ENCODE data around the gene LRRC4C. TPM values are rescaled to one million over a fixed set of nuclear protein-coding genes. Genes with fewer than 3 reads are reported as not detected.
"Not testable (repeated sequence)": the region's sequence is repeated elsewhere in the genome, so short reads cannot be mapped to it uniquely, and the experiment has no call there.

The LRRC4C gene
- total RNA-seq, 6 donors from 2014 or later, result 0.37 to 1.2 (median 1.0) TPM; not detected in 2

- WGBS, 2 donors, result 84 to 89% methylated on average over 3 of the region's 3 CpGs
- no peak for ATAC-seq (ENCODE audit: low FRiP score in 2 of 2)
- no peak for DNase-seq
- Histone ChIP-seq H3K27me3 (no peaks in the 10 kb centered on the region), H3K27ac (no peak overlapping the region), H3K4me1 (no peaks in the 10 kb centered on the region), H3K36me3 (no peaks in the 10 kb centered on the region), H3K9me3 (no peaks in the 10 kb centered on the region), H3K4me3 (no peak overlapping the region)
- TF ChIP-seq EP300 (IDR thresholded peaks at IDR 0.05) (no peak), CTCF (IDR thresholded peaks at IDR 0.05) (no peak), POLR2AphosphoS5 (IDR thresholded peaks at IDR 0.05) (no peak), POLR2A (IDR thresholded peaks at IDR 0.05) (no peak)
Observed at GRCh38 chr11:40537734-40538133, 921.7 kb downstream of the LRRC4C start.

- not testable (repeated sequence) for H3K27ac ChIP-seq; H3K36me3 ChIP-seq; H3K4me3 ChIP-seq; H3K9me3 ChIP-seq; H3K4me1 ChIP-seq; ATAC-seq (ENCODE audit: low FRiP score in 2 of 2); H3K27me3 ChIP-seq; DNase-seq
- 87 to 90% methylated on average over 6 of the region's 6 CpGs for WGBS, 2 donors
Observed at GRCh38 chr11:40522080-40522479, 937.4 kb downstream of the LRRC4C start.

- no peak for TF ChIP-seq POLR2AphosphoS5 (IDR thresholded peaks at IDR 0.05)
- H3K9me3 ChIP-seq, result peaks cover 0 to 4% (median 0%) of the 10 kb centered on the region in 4 donors
- H3K36me3 ChIP-seq, result no peaks in the 10 kb centered on the region
- no peak overlapping the region for H3K4me3 ChIP-seq
- H3K27me3 ChIP-seq, result no peaks in the 10 kb centered on the region
- H3K4me1 ChIP-seq, result no peaks in the 10 kb centered on the region
- no peak for DNase-seq
- WGBS, 2 donors, result 85 to 93% methylated on average over 3 of the region's 3 CpGs
- ATAC-seq (ENCODE audit: low FRiP score in 2 of 2), result no peak
- H3K27ac ChIP-seq, result no peak overlapping the region
Observed at GRCh38 chr11:40517122-40517521, 942.3 kb downstream of the LRRC4C start.

- no peak overlapping the region for H3K27ac ChIP-seq
- WGBS, 2 donors, result 64 to 70% methylated on average over 1 of the region's 1 CpG
Observed at GRCh38 chr11:40514124-40514523, 945.3 kb downstream of the LRRC4C start.

GRCh38 chr11:40513281-40513680 is 946.2 kb downstream of the LRRC4C start:
- DNase-seq (no peak), ATAC-seq (ENCODE audit: low FRiP score in 2 of 2) (no peak)
- Histone ChIP-seq H3K4me1 (no peaks in the 10 kb centered on the region), H3K27ac (no peak overlapping the region), H3K27me3 (no peaks in the 10 kb centered on the region), H3K4me3 (no peak overlapping the region), H3K9me3 (peaks cover 0 to 4% (median 0%) of the 10 kb centered on the region in 4 donors), H3K36me3 (no peaks in the 10 kb centered on the region)
- TF ChIP-seq POLR2AphosphoS5 (IDR thresholded peaks at IDR 0.05) (no peak), POLR2A (IDR thresholded peaks at IDR 0.05) (no peak), CTCF (IDR thresholded peaks at IDR 0.05) (no peak), EP300 (IDR thresholded peaks at IDR 0.05) (no peak)

More at GRCh38 chr11:40514124-40514523, 945.3 kb downstream of the LRRC4C start:
- Histone ChIP-seq H3K4me1 (no peaks in the 10 kb centered on the region), H3K27me3 (no peaks in the 10 kb centered on the region), H3K9me3 (peaks cover 0 to 4% (median 0%) of the 10 kb centered on the region in 4 donors), H3K36me3 (no peaks in the 10 kb centered on the region), H3K4me3 (no peak overlapping the region)
- DNase-seq (no peak), ATAC-seq (ENCODE audit: low FRiP score in 2 of 2) (peak in 1 of 2 donors; percentile 43)
- TF ChIP-seq POLR2AphosphoS5 (IDR thresholded peaks at IDR 0.05) (no peak), EP300 (IDR thresholded peaks at IDR 0.05) (no peak), CTCF (IDR thresholded peaks at IDR 0.05) (no peak), POLR2A (IDR thresholded peaks at IDR 0.05) (no peak)

GRCh38 chr11:40508303-40508702 is 951.1 kb downstream of the LRRC4C start:
- TF ChIP-seq POLR2AphosphoS5 (IDR thresholded peaks at IDR 0.05) (no peak), CTCF (IDR thresholded peaks at IDR 0.05) (no peak), POLR2A (IDR thresholded peaks at IDR 0.05) (no peak), EP300 (IDR thresholded peaks at IDR 0.05) (no peak)
- ATAC-seq (ENCODE audit: low FRiP score in 2 of 2) (no peak), DNase-seq (no peak)
- Histone ChIP-seq H3K27ac (no peak overlapping the region), H3K4me3 (no peak overlapping the region), H3K27me3 (no peaks in the 10 kb centered on the region), H3K36me3 (no peaks in the 10 kb centered on the region), H3K9me3 (no peaks in the 10 kb centered on the region), H3K4me1 (no peaks in the 10 kb centered on the region)
